Activated naive CD8-positive, alpha-beta T cell treated with anti-CD3 and anti-CD28 coated beads, Interleukin-2, amount 50 U/mL, for 24 hours (primary cell): Measurements from ENCODE around the gene ANKRD34A.
A peak's percentile ranks its signal among the peaks of the same experiment; 100 is the strongest.
"Not testable (repeated sequence)": the region's sequence is repeated elsewhere in the genome, so short reads cannot be mapped to it uniquely, and the experiment has no call there.

ENCODE experiments used
- ATAC-seq: fragments of 150-1000 bp; cut with Tn5 transposase; one replicate; pipeline ENCODE4 v1.10.0; 2021
- DNase-seq: peaks from one replicate; pipeline ENCODE4 v3.0.0; 2021
- H3K27ac Mint-ChIP-seq: one replicate; pipeline ENCODE4 v1.8.0; 2021; ENCODE audit warnings: mild to moderate bottlenecking, mixed read lengths
- H3K27me3 Mint-ChIP-seq: one replicate; pipeline ENCODE4 v1.8.0; 2021; ENCODE audit warnings: mixed read lengths
- H3K36me3 Mint-ChIP-seq: one replicate; pipeline ENCODE4 v1.8.0; 2021; ENCODE audit warnings: low read depth, mixed read lengths
- H3K4me1 Mint-ChIP-seq: one replicate; pipeline ENCODE4 v1.8.0; 2021; ENCODE audit warnings: mixed read lengths
- H3K4me3 Mint-ChIP-seq: one replicate; pipeline ENCODE4 v1.8.0; 2021; ENCODE audit warnings: mild to moderate bottlenecking, moderate library complexity, mixed read lengths
- H3K9me3 Mint-ChIP-seq: one replicate; pipeline ENCODE4 v1.8.0; 2021; ENCODE audit warnings: mixed read lengths

ANKRD34A gene

GRCh38 chr1:145926686-145927062 lies 37.7 kb downstream of the ANKRD34A start:
- no peaks in the 10 kb centered on the region for H3K9me3 Mint-ChIP-seq
- H3K4me3 Mint-ChIP-seq: no peak overlapping the region
- H3K4me1 Mint-ChIP-seq: peaks cover 27% of the 10 kb centered on the region
- peak; percentile 55 for DNase-seq
- no peak overlapping the region for H3K27ac Mint-ChIP-seq
- peaks cover 15% of the 10 kb centered on the region for H3K36me3 Mint-ChIP-seq
- H3K27me3 Mint-ChIP-seq: no peaks in the 10 kb centered on the region
- peak; percentile 63 for ATAC-seq

GRCh38 chr1:145922266-145922665 lies 42.1 kb downstream of the ANKRD34A start:
- H3K36me3 Mint-ChIP-seq: peaks cover 16% of the 10 kb centered on the region

GRCh38 chr1:145920297-145920696 lies 44.1 kb downstream of the ANKRD34A start:
- H3K27me3 Mint-ChIP-seq, DNase-seq, ATAC-seq, H3K27ac Mint-ChIP-seq, H3K9me3 Mint-ChIP-seq: not testable (repeated sequence)
- peak overlapping the region; percentile 96 for H3K4me3 Mint-ChIP-seq
- H3K36me3 Mint-ChIP-seq: peaks cover 28% of the 10 kb centered on the region
- H3K4me1 Mint-ChIP-seq: peaks cover 48% of the 10 kb centered on the region

More at GRCh38 chr1:145922266-145922665, 42.1 kb downstream of the ANKRD34A start:
- Mint-ChIP-seq H3K27me3 (no peaks in the 10 kb centered on the region), H3K4me1 (peaks cover 46% of the 10 kb centered on the region), H3K4me3 (no peak overlapping the region), H3K9me3 (no peaks in the 10 kb centered on the region), H3K27ac (no peak overlapping the region)
- ATAC-seq (no peak), DNase-seq (no peak)

GRCh38 chr1:145918992-145919939 lies 45.1 kb downstream of the ANKRD34A start:
- ATAC-seq: peak; percentile 20

GRCh38 chr1:145918144-145918991 lies 46.0 kb downstream of the ANKRD34A start, which contains the start of gene PEX11B:
Gene PEX11B (minus strand): TSS chr1:145918717. CDS start chr1:145918688, 29 bp downstream.
- H3K9me3 Mint-ChIP-seq: no peaks in the 10 kb centered on the region
- peaks cover 34% of the 10 kb centered on the region for H3K36me3 Mint-ChIP-seq
- no peaks in the 10 kb centered on the region for H3K27me3 Mint-ChIP-seq
- H3K4me3 Mint-ChIP-seq: peak within 1 kb of the TSS; percentile 96
- peak; percentile 94 for ATAC-seq
- DNase-seq: peak; percentile 91
- peak within 1 kb of the TSS; percentile 96 for H3K27ac Mint-ChIP-seq
- H3K4me1 Mint-ChIP-seq: peaks cover 42% of the 10 kb centered on the region

More at GRCh38 chr1:145918992-145919939, 45.1 kb downstream of the ANKRD34A start:
- peaks cover 46% of the 10 kb centered on the region for H3K4me1 Mint-ChIP-seq
- H3K9me3 Mint-ChIP-seq: no peaks in the 10 kb centered on the region
- no peaks in the 10 kb centered on the region for H3K27me3 Mint-ChIP-seq
- peak overlapping the region; percentile 96 for H3K4me3 Mint-ChIP-seq
- H3K36me3 Mint-ChIP-seq: peaks cover 34% of the 10 kb centered on the region
- peak overlapping the region; percentile 96 for H3K27ac Mint-ChIP-seq
- DNase-seq: peak; percentile 50

GRCh38 chr1:145917595-145917994 lies 46.8 kb downstream of the ANKRD34A start:
- Mint-ChIP-seq H3K36me3 (peaks cover 27% of the 10 kb centered on the region), H3K27me3 (no peaks in the 10 kb centered on the region), H3K27ac (peak overlapping the region; percentile 96), H3K9me3 (no peaks in the 10 kb centered on the region), H3K4me1 (peaks cover 38% of the 10 kb centered on the region), H3K4me3 (peak overlapping the region; percentile 96)
- no peak for DNase-seq
- no peak for ATAC-seq

GRCh38 chr1:145916745-145917144 lies 47.6 kb downstream of the ANKRD34A start:
- DNase-seq (no peak), ATAC-seq (no peak)
- no peaks in the 10 kb centered on the region for H3K27me3 Mint-ChIP-seq
- peak overlapping the region; percentile 76 for H3K27ac Mint-ChIP-seq
- peaks cover 31% of the 10 kb centered on the region for H3K36me3 Mint-ChIP-seq
- no peaks in the 10 kb centered on the region for H3K9me3 Mint-ChIP-seq
- H3K4me3 Mint-ChIP-seq: peak overlapping the region; percentile 96
- peaks cover 38% of the 10 kb centered on the region for H3K4me1 Mint-ChIP-seq

GRCh38 chr1:145912128-145912641 lies 52.2 kb downstream of the ANKRD34A start:
- Mint-ChIP-seq H3K4me3 (no peak overlapping the region), H3K4me1 (peaks cover 10% of the 10 kb centered on the region)

More at GRCh38 chr1:145912128-145912641, 52.2 kb downstream of the ANKRD34A start:
- Mint-ChIP-seq H3K9me3 (no peaks in the 10 kb centered on the region), H3K27ac (no peak overlapping the region), H3K27me3 (no peaks in the 10 kb centered on the region), H3K36me3 (peaks cover 32% of the 10 kb centered on the region)
- DNase-seq: no peak
- no peak for ATAC-seq
